ENCODE results near the gene IFNL1.

GRCh38 chr19:39261704-39262103, 34.5 kb upstream of the IFNL1 start:
- TF ChIP-seq TAF1 (IDR thresholded peaks at IDR 0.05; ENCODE audit: low read depth, low read length): no peak
- no peak for TF ChIP-seq POLR2A (IDR thresholded peaks at IDR 0.05; ENCODE audit: low read depth, low read length)
- TF ChIP-seq POLR2AphosphoS5 (IDR thresholded peaks at IDR 0.05; ENCODE audit: low read depth, low read length): no peak

Data from GM12891 (cell line).